Bronchial epithelial cell (primary cell): ENCODE data around the gene LYL1. TPM values are rescaled to one million over a fixed set of nuclear protein-coding genes. Genes with fewer than 3 reads are reported as not detected.

ENCODE experiments used
- DNase-seq: peaks from one replicate; pipeline ENCODE4 v3.0.0-alpha.2; 2010; ENCODE audit warnings: low read depth
- FAIRE-seq: peaks from 2 replicates; lab custom pipeline; 2011; peaks lifted over from hg19 to GRCh38; lab: Jason Lieb, UNC
- H3K27me3 ChIP-seq: 2 replicates; pipeline ENCODE4 v1.5.1; 2011; ENCODE audit warnings: low read length; ENCODE audit not compliant: control insufficient read depth, insufficient read depth
- H3K36me3 ChIP-seq: 2 replicates; pipeline ENCODE4 v1.5.1; 2011; ENCODE audit warnings: low read length; ENCODE audit not compliant: control insufficient read depth, insufficient read depth
- H3K4me3 ChIP-seq: 2 replicates; pipeline ENCODE4 v1.5.1; 2011; ENCODE audit warnings: mild to moderate bottlenecking, low read depth, low read length, control low read depth
- CTCF ChIP-seq: IDR thresholded peaks from 2 replicates; pipeline ENCODE4 v1.5.1; 2011; ENCODE audit warnings: mild to moderate bottlenecking, moderate library complexity, low read length, control low read depth, inconsistent platforms; ENCODE audit not compliant: insufficient read depth, severe bottlenecking
- total RNA-seq: library from RNA; depleted of rRNA; stranded (reverse); fragments of >200 nt; gene quantifications from 2 replicates; pipeline ENCODE4 v1.2.1, GENCODE V29; 2014

LYL1 gene
- total RNA-seq, 1 donor from 2014 or later = 1.3 TPM

- H3K36me3 ChIP-seq = peaks cover 2% of the 10 kb centered on the region
- no peak overlapping the region for H3K4me3 ChIP-seq
- no peaks in the 10 kb centered on the region for H3K27me3 ChIP-seq
- TF ChIP-seq CTCF = no peak
- no peak for DNase-seq
- FAIRE-seq = no peak
Observed at GRCh38 chr19:13092606-13093235, 9.9 kb downstream of the LYL1 start.

GRCh38 chr19:13092158-13092543, 10.5 kb downstream of the LYL1 start:
- H3K4me3 ChIP-seq = no peak overlapping the region
- no peak for FAIRE-seq
- H3K36me3 ChIP-seq = peaks cover 3% of the 10 kb centered on the region
- TF ChIP-seq CTCF = no peak
- DNase-seq = no peak
- H3K27me3 ChIP-seq = no peaks in the 10 kb centered on the region

GRCh38 chr19:13091400-13092157, 11.1 kb downstream of the LYL1 start:
- Histone ChIP-seq H3K36me3 (peaks cover 4% of the 10 kb centered on the region), H3K27me3 (no peaks in the 10 kb centered on the region), H3K4me3 (no peak overlapping the region)
- no peak for FAIRE-seq
- peak; percentile 28 for DNase-seq
- no peak for TF ChIP-seq CTCF

- TF ChIP-seq CTCF = no peak
- peaks cover 4% of the 10 kb centered on the region for H3K36me3 ChIP-seq
- FAIRE-seq (no peak), DNase-seq (no peak)
- H3K4me3 ChIP-seq = no peak overlapping the region
- no peaks in the 10 kb centered on the region for H3K27me3 ChIP-seq
Observed at GRCh38 chr19:13090511-13091231, 12.0 kb downstream of the LYL1 start.

GRCh38 chr19:13089857-13090507, 12.7 kb downstream of the LYL1 start:
- no peak for TF ChIP-seq CTCF
- peaks cover 4% of the 10 kb centered on the region for H3K36me3 ChIP-seq
- no peak for DNase-seq

More at GRCh38 chr19:13089857-13090507, 12.7 kb downstream of the LYL1 start:
- Histone ChIP-seq H3K27me3 (no peaks in the 10 kb centered on the region), H3K4me3 (no peak overlapping the region)
- no peak for FAIRE-seq
